Measurements from ENCODE around the gene TSSK2. TPM values are rescaled to one million over a fixed set of nuclear protein-coding genes. Genes with fewer than 3 reads are reported as not detected.

Gene TSSK2
- total RNA-seq, 2 experiments from 2014 or later: not detected

DNA sequence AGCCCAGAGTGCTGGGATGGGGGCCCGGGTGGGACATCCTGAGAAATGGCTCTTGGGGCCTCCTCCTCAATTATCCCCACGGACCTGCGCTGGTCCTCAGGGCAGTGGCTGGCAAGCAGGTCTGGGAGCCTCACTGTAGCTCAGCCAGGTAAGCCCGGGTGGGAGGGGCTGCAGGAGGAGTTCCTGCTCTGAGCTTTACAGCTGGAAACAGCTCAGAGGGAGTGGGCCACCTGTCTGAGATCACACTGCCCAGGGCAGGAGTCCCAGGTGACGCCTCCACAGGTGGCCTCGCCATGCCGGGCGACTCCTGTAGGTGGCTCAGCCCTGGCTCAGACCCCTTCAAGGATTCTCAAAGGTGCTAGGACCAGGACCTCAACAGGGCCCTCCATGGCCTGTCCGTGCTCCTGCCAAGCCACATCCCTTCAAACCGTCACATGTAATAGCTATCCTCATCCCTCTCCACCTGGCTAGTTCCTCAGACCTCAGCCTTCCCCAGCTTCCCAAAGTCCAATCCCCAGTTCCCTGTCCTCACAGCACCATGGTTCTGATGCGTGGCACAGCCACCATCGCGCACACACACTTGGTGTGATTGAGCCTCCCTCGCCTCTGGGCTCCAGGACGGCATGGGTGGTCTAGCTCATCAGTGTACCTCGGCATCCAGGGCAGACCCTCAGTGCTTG lies 3.6 kb upstream of the TSSK2 start:
- Histone ChIP-seq H3K4me2 (ENCODE audit: low read length) (no peak overlapping the region), H3K9me2 (ENCODE audit: insufficient read depth, low read length) (no peaks in the 10 kb centered on the region), H3K36me3 (ENCODE audit: insufficient read depth, low read length) (0 out of 2 replicates have a peak, but pooled peaks cover 6% of the 10 kb centered on the region), H4K20me1 (ENCODE audit: insufficient read depth, low read length) (no peaks in the 10 kb centered on the region), H2AFZ (ENCODE audit: low read length) (no peak overlapping the region), H3K27ac (ENCODE audit: low read depth, low read length, poor library complexity, severe bottlenecking) (no peak overlapping the region), H3K79me2 (ENCODE audit: insufficient read depth, low read depth, low read length) (no peaks in the 10 kb centered on the region), H3K4me1 (ENCODE audit: insufficient read depth, low read length, poor library complexity, severe bottlenecking) (peaks cover 16% of the 10 kb centered on the region), H3K9me3 (ENCODE audit: low read length) (no peaks in the 10 kb centered on the region), H3K4me3 (ENCODE audit: low read depth, low read length, poor library complexity, severe bottlenecking) (no peak overlapping the region)
- no TSS peak for BruUV-seq (replicated peaks)
- TF ChIP-seq, protein P1, sequence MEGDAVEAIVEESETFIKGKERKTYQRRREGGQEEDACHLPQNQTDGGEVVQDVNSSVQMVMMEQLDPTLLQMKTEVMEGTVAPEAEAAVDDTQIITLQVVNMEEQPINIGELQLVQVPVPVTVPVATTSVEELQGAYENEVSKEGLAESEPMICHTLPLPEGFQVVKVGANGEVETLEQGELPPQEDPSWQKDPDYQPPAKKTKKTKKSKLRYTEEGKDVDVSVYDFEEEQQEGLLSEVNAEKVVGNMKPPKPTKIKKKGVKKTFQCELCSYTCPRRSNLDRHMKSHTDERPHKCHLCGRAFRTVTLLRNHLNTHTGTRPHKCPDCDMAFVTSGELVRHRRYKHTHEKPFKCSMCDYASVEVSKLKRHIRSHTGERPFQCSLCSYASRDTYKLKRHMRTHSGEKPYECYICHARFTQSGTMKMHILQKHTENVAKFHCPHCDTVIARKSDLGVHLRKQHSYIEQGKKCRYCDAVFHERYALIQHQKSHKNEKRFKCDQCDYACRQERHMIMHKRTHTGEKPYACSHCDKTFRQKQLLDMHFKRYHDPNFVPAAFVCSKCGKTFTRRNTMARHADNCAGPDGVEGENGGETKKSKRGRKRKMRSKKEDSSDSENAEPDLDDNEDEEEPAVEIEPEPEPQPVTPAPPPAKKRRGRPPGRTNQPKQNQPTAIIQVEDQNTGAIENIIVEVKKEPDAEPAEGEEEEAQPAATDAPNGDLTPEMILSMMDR (conservative IDR thresholded peaks at IDR 0.05; ENCODE audit: low read length): no peak
- TF ChIP-seq EZH2phosphoT487 (IDR thresholded peaks at IDR 0.05; ENCODE audit: borderline replicate concordance, low read depth, low read length): no peak
- intact Hi-C loops (cut with micrococcal nuclease; ENCODE audit: unreplicated experiment): no loop called here
- DNase-seq (ENCODE audit: low spot score): no peak
- ChIA-PET CTCF (ENCODE audit: unreplicated experiment) (interaction anchor here (0.5 kb wide), 1 partner anchor 41 kb away, joined by 3 read pairs; no protein-coding TSS in a partner anchor), POLR2A (no interaction called here)

DNA sequence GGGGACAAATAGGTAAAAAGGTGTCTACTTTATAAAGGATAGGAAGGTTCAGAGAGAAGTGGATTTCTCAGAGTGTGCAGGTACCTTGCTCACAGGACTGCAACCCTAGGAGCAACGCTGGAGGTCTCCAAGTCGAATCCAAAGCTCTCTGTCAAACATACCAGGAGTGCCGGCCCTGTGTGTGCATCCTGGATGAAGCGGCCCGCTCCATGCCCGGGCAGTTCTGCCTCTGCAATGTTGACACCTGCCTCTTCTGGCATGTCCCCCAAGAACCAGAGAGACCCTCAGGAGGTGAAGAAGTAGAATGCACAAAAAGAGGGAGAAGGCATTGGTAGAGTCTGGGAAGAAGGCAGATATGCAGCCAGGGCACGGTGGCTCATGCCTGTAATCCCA lies 3.1 kb upstream of the TSSK2 start:
- TF ChIP-seq EZH2phosphoT487 (IDR thresholded peaks at IDR 0.05; ENCODE audit: borderline replicate concordance, low read depth, low read length): no peak
- TF ChIP-seq, protein P1 (conservative IDR thresholded peaks at IDR 0.05; ENCODE audit: low read length): no peak
- H3K4me3 ChIP-seq (ENCODE audit: low read depth, low read length, poor library complexity, severe bottlenecking): no peak overlapping the region
- DNase-seq (ENCODE audit: low spot score): no peak
- no peaks in the 10 kb centered on the region for H3K79me2 ChIP-seq (ENCODE audit: insufficient read depth, low read depth, low read length)
- intact Hi-C loops (cut with micrococcal nuclease; ENCODE audit: unreplicated experiment): no loop called here
- POLR2A ChIA-PET: no interaction called here
- no peak overlapping the region for H2AFZ ChIP-seq (ENCODE audit: low read length)
- no peaks in the 10 kb centered on the region for H3K9me2 ChIP-seq (ENCODE audit: insufficient read depth, low read length)
- H3K9me3 ChIP-seq (ENCODE audit: low read length): no peaks in the 10 kb centered on the region
- no peak overlapping the region for H3K27ac ChIP-seq (ENCODE audit: low read depth, low read length, poor library complexity, severe bottlenecking)
- H3K36me3 ChIP-seq (ENCODE audit: insufficient read depth, low read length): peaks cover 8% of the 10 kb centered on the region; the same call in 1 of the 2 replicates
- H3K4me1 ChIP-seq (ENCODE audit: insufficient read depth, low read length, poor library complexity, severe bottlenecking): peaks cover 12% of the 10 kb centered on the region
- no peak overlapping the region for H3K4me2 ChIP-seq (ENCODE audit: low read length)
- CTCF ChIA-PET (ENCODE audit: unreplicated experiment): no interaction called here
- no TSS peak for BruUV-seq (replicated peaks)
- no peaks in the 10 kb centered on the region for H4K20me1 ChIP-seq (ENCODE audit: insufficient read depth, low read length)
